SU-DHL-6 (cell line): ENCODE data around the gene ANKRD33B.

Experiments used
- H2AFZ ChIP-seq: fragments of 200-600 bp; sonication (generic); 2 replicates; pipeline ENCODE4 v1.6.1; 2014; ENCODE audit warnings: low read depth, mild to moderate bottlenecking, moderate library complexity, mixed read lengths, antibody characterized with exemption, low read length; ENCODE audit not compliant: severe bottlenecking
- H3F3A ChIP-seq: fragments of 200-600 bp; shearing (Covaris generic); 2 replicates; pipeline ENCODE4 v1.6.0; 2016; ENCODE audit warnings: antibody characterized with exemption, mild to moderate bottlenecking; ENCODE audit not compliant: insufficient read depth
- H3K27ac ChIP-seq: fragments of 200-600 bp; sonication (generic); 2 replicates; pipeline ENCODE4 v1.5.1; 2016; ENCODE audit warnings: low read depth, mild to moderate bottlenecking, low read length, moderate library complexity, mixed read lengths
- H3K27me3 ChIP-seq: fragments of 200-600 bp; sonication (generic), shearing (Covaris generic); 2 replicates; pipeline ENCODE4 v1.6.0; 2014; ENCODE audit warnings: mild to moderate bottlenecking, low read length
- H3K36me3 ChIP-seq: fragments of 200-600 bp; sonication (generic); 2 replicates; pipeline ENCODE4 v1.6.1; 2014; ENCODE audit warnings: mild to moderate bottlenecking, low read length, mixed read lengths
- H3K4me2 ChIP-seq: fragments of 300-600, 200-600 bp; shearing (Covaris generic), sonication (generic); 2 replicates; pipeline ENCODE4 v1.6.0; 2014; ENCODE audit warnings: low read length, low read depth, mild to moderate bottlenecking; ENCODE audit not compliant: poor library complexity, severe bottlenecking
- H3K4me3 ChIP-seq: fragments of 200-600 bp; sonication (generic); 2 replicates; pipeline ENCODE4 v1.5.1; 2014; ENCODE audit warnings: antibody characterized with exemption, low read length, mild to moderate bottlenecking, mixed read lengths; ENCODE audit not compliant: insufficient read depth, poor library complexity, severe bottlenecking
- H3K79me2 ChIP-seq: fragments of 200-600 bp; sonication (generic); 2 replicates; pipeline ENCODE4 v1.6.1; 2014; ENCODE audit warnings: mild to moderate bottlenecking, low read length, moderate library complexity; ENCODE audit not compliant: insufficient read depth
- H3K9ac ChIP-seq: fragments of 200-600 bp; sonication (generic); 2 replicates; pipeline ENCODE4 v1.7.0; 2014; ENCODE audit warnings: mild to moderate bottlenecking, low read length
- H3K9me2 ChIP-seq: fragments of 200-600 bp; sonication (generic); replicated peaks from 2 replicates; pipeline ENCODE4 v1.6.1; 2014; ENCODE audit warnings: low read length; ENCODE audit not compliant: insufficient read depth
- H3K9me3 ChIP-seq: fragments of 200-600 bp; sonication (generic); 2 replicates; pipeline ENCODE4 v1.6.1; 2014; ENCODE audit warnings: low read length, mixed read lengths; ENCODE audit not compliant: insufficient read depth
- H4K20me1 ChIP-seq: fragments of 200-600 bp; sonication (generic); 2 replicates; pipeline ENCODE4 v1.6.1; 2014; ENCODE audit warnings: low read depth, mild to moderate bottlenecking, antibody characterized with exemption, low read length, moderate library complexity, mixed read lengths
- CTCF ChIP-seq: fragments of 200-600 bp; sonication (generic); IDR thresholded peaks from one replicate; pipeline ENCODE4 v1.5.1; 2017; ENCODE audit warnings: antibody characterized with exemption, mild to moderate bottlenecking, low read length, moderate library complexity; ENCODE audit not compliant: insufficient read depth, poor library complexity, severe bottlenecking
- EZH2phosphoT487 ChIP-seq: fragments of 200-600 bp; sonication (generic), shearing (Covaris generic); conservative IDR thresholded peaks from 2 replicates; pipeline ENCODE4 v1.6.1; 2018; ENCODE audit warnings: mild to moderate bottlenecking, antibody characterized with exemption, low read length, moderate library complexity, mixed read lengths

The ANKRD33B gene

GRCh38 chr5:10644192-10644591 lies 80.3 kb downstream of the ANKRD33B start:
- no peak overlapping the region for H3K4me3 ChIP-seq
- no peak overlapping the region for H3K4me2 ChIP-seq
- H3K9me2 ChIP-seq, result no peaks in the 10 kb centered on the region
- no peak overlapping the region for H2AFZ ChIP-seq
- H3K27ac ChIP-seq, result no peak overlapping the region
- H3K79me2 ChIP-seq, result peaks cover 37% of the 10 kb centered on the region
- no peaks in the 10 kb centered on the region; the same call in 1 of the 2 replicates for H3K36me3 ChIP-seq
- H3F3A ChIP-seq, result no peaks in the 10 kb centered on the region
- no peaks in the 10 kb centered on the region for H3K9me3 ChIP-seq
- no peaks in the 10 kb centered on the region for H3K27me3 ChIP-seq
- H4K20me1 ChIP-seq, result no peaks in the 10 kb centered on the region
- TF ChIP-seq EZH2phosphoT487, result no peak
- no peak for TF ChIP-seq CTCF
- H3K9ac ChIP-seq, result no peak overlapping the region

GRCh38 chr5:10645146-10645545 lies 81.3 kb downstream of the ANKRD33B start:
- Histone ChIP-seq H3K4me3 (no peak overlapping the region), H3K9ac (no peak overlapping the region), H4K20me1 (no peaks in the 10 kb centered on the region), H3K4me2 (no peak overlapping the region), H2AFZ (no peak overlapping the region), H3K27me3 (no peaks in the 10 kb centered on the region), H3K9me2 (no peaks in the 10 kb centered on the region), H3K27ac (no peak overlapping the region), H3F3A (no peaks in the 10 kb centered on the region), H3K79me2 (peaks cover 37% of the 10 kb centered on the region), H3K9me3 (no peaks in the 10 kb centered on the region), H3K36me3 (no peaks in the 10 kb centered on the region; the same call in 1 of the 2 replicates)
- TF ChIP-seq EZH2phosphoT487 (no peak), CTCF (no peak)

GRCh38 chr5:10645671-10646070 lies 81.8 kb downstream of the ANKRD33B start:
- Histone ChIP-seq H3K9ac (no peak overlapping the region), H3F3A (no peaks in the 10 kb centered on the region), H3K79me2 (peaks cover 37% of the 10 kb centered on the region), H3K4me3 (no peak overlapping the region), H2AFZ (no peak overlapping the region), H3K9me3 (no peaks in the 10 kb centered on the region), H4K20me1 (no peaks in the 10 kb centered on the region), H3K27ac (no peak overlapping the region), H3K4me2 (no peak overlapping the region), H3K27me3 (no peaks in the 10 kb centered on the region), H3K9me2 (no peaks in the 10 kb centered on the region), H3K36me3 (no peaks in the 10 kb centered on the region)
- TF ChIP-seq EZH2phosphoT487 (no peak), CTCF (no peak)
